ENCODE results near the gene PARP1. TPM values are rescaled to one million over a fixed set of nuclear protein-coding genes. Genes with fewer than 3 reads are reported as not detected.
"Not testable (repeated sequence)": the region's sequence is repeated elsewhere in the genome, so short reads cannot be mapped to it uniquely, and the experiment has no call there.

The PARP1 gene
- total and polyA plus RNA-seq, 12 donors = 15.3 to 150 (median 70.6) TPM

- no peaks in the 10 kb centered on the region for H3K36me3 ChIP-seq (replicated peaks in 1 of 2)
- peak in 4 of 7 donors; percentile 27 to 42 (median 36) for DNase-seq
- WGBS, 4 donors = 70 to 87% (median 75%) methylated on average over 8 to 14 of the region's 14 CpGs
- intact Hi-C loops (cut with DNase I) = loop anchor here (5.0 to 10.0 kb wide), 2 partner anchors 175 to 177 kb away; no protein-coding TSS in a partner anchor
- H3K27me3 ChIP-seq = no peaks in the 10 kb centered on the region
- no peaks in the 10 kb centered on the region for H3K4me1 ChIP-seq (replicated peaks in 1 of 2)
- no peak overlapping the region for H3K4me3 ChIP-seq
- TF ChIP-seq POLR2A (IDR thresholded peaks at IDR 0.05) (no peak), CTCF (IDR thresholded peaks at IDR 0.05) (no peak)
- no peak overlapping the region for H3K27ac ChIP-seq
- H3K9me3 ChIP-seq (replicated peaks in 1 of 3) = no peaks in the 10 kb centered on the region
Observed at GRCh38 chr1:226429858-226430715, 22.2 kb upstream of the PARP1 start.

GRCh38 chr1:226428791-226429461 lies 21.0 kb upstream of the PARP1 start:
- Histone ChIP-seq H3K36me3 (replicated peaks in 1 of 2) (no peaks in the 10 kb centered on the region), H3K9me3 (replicated peaks in 1 of 3) (no peaks in the 10 kb centered on the region), H3K27ac (no peak overlapping the region), H3K4me1 (replicated peaks in 1 of 2) (no peaks in the 10 kb centered on the region), H3K4me3 (no peak overlapping the region), H3K27me3 (no peaks in the 10 kb centered on the region)
- intact Hi-C loops (cut with DNase I) = loop anchor here (5.0 to 10.0 kb wide), 2 partner anchors 176 to 178 kb away; no protein-coding TSS in a partner anchor
- DNase-seq = no peak
- no peak for TF ChIP-seq POLR2A (IDR thresholded peaks at IDR 0.05)
- TF ChIP-seq CTCF (IDR thresholded peaks at IDR 0.05) = no peak
- WGBS, 4 donors = 55 to 65% (median 63%) methylated on average over 11 to 12 of the region's 12 CpGs

- Histone ChIP-seq H3K4me3 (no peak overlapping the region), H3K27ac (no peak overlapping the region), H3K27me3 (no peaks in the 10 kb centered on the region), H3K36me3 (replicated peaks in 1 of 2) (no peaks in the 10 kb centered on the region), H3K9me3 (replicated peaks in 1 of 3) (no peaks in the 10 kb centered on the region), H3K4me1 (replicated peaks in 1 of 2) (no peaks in the 10 kb centered on the region)
- DNase-seq = no peak
- WGBS, 4 donors = 66 to 86% (median 74%) methylated on average over 3 to 5 of the region's 5 CpGs
- no peak for TF ChIP-seq POLR2A (IDR thresholded peaks at IDR 0.05)
- no peak for TF ChIP-seq CTCF (IDR thresholded peaks at IDR 0.05)
- intact Hi-C loops (cut with DNase I) = loop anchor here (5.0 to 10.0 kb wide), 2 partner anchors 176 to 179 kb away; no protein-coding TSS in a partner anchor
Observed at GRCh38 chr1:226428348-226428747, 20.5 kb upstream of the PARP1 start.

- intact Hi-C loops (cut with DNase I) = loop anchor here (5.0 to 10.0 kb wide), 2 partner anchors 178 to 180 kb away; no protein-coding TSS in a partner anchor
- DNase-seq = no peak
- 79 to 99% (median 95%) methylated on average over 3 of the region's 3 CpGs for WGBS, 4 donors
Observed at GRCh38 chr1:226427131-226427530, 19.2 kb upstream of the PARP1 start.

GRCh38 chr1:226426395-226426794 lies 18.5 kb upstream of the PARP1 start:
- H3K27ac ChIP-seq; H3K4me3 ChIP-seq; H3K4me1 ChIP-seq (replicated peaks in 1 of 2); H3K27me3 ChIP-seq; H3K9me3 ChIP-seq (replicated peaks in 1 of 3); H3K36me3 ChIP-seq (replicated peaks in 1 of 2); DNase-seq: not testable (repeated sequence)
- 87 to 93% (median 92%) methylated on average over 3 to 21 of the region's 23 CpGs for WGBS, 4 donors
- intact Hi-C loops (cut with DNase I) = loop anchor here (5.0 to 10.0 kb wide), 2 partner anchors 178 to 181 kb away; no protein-coding TSS in a partner anchor

More at GRCh38 chr1:226427131-226427530, 19.2 kb upstream of the PARP1 start:
- Histone ChIP-seq H3K4me1 (replicated peaks in 1 of 2) (no peaks in the 10 kb centered on the region), H3K9me3 (replicated peaks in 1 of 3) (no peaks in the 10 kb centered on the region), H3K27ac (no peak overlapping the region), H3K36me3 (replicated peaks in 1 of 2) (no peaks in the 10 kb centered on the region), H3K4me3 (no peak overlapping the region), H3K27me3 (no peaks in the 10 kb centered on the region)
- no peak for TF ChIP-seq CTCF (IDR thresholded peaks at IDR 0.05)
- TF ChIP-seq POLR2A (IDR thresholded peaks at IDR 0.05) = no peak
